ENCODE data around the gene DMRTB1. TPM values are rescaled to one million over a fixed set of nuclear protein-coding genes. Genes with fewer than 3 reads are reported as not detected.

Gene DMRTB1
- total RNA-seq, 1 experiment from 2014 or later: not detected

- TF ChIP-seq, protein P1, sequence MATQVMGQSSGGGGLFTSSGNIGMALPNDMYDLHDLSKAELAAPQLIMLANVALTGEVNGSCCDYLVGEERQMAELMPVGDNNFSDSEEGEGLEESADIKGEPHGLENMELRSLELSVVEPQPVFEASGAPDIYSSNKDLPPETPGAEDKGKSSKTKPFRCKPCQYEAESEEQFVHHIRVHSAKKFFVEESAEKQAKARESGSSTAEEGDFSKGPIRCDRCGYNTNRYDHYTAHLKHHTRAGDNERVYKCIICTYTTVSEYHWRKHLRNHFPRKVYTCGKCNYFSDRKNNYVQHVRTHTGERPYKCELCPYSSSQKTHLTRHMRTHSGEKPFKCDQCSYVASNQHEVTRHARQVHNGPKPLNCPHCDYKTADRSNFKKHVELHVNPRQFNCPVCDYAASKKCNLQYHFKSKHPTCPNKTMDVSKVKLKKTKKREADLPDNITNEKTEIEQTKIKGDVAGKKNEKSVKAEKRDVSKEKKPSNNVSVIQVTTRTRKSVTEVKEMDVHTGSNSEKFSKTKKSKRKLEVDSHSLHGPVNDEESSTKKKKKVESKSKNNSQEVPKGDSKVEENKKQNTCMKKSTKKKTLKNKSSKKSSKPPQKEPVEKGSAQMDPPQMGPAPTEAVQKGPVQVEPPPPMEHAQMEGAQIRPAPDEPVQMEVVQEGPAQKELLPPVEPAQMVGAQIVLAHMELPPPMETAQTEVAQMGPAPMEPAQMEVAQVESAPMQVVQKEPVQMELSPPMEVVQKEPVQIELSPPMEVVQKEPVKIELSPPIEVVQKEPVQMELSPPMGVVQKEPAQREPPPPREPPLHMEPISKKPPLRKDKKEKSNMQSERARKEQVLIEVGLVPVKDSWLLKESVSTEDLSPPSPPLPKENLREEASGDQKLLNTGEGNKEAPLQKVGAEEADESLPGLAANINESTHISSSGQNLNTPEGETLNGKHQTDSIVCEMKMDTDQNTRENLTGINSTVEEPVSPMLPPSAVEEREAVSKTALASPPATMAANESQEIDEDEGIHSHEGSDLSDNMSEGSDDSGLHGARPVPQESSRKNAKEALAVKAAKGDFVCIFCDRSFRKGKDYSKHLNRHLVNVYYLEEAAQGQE (IDR thresholded peaks at IDR 0.05; ENCODE audit: low read depth): no peak
- no peak for TF ChIP-seq TCF7L2 (IDR thresholded peaks at IDR 0.05; ENCODE audit: borderline replicate concordance, extremely low read depth, insufficient read depth, insufficient read length)
- TF ChIP-seq RAD21 (IDR thresholded peaks at IDR 0.05; ENCODE audit: low read depth): no peak
- TF ChIP-seq EZH2phosphoT487 (IDR thresholded peaks at IDR 0.05; ENCODE audit: borderline replicate concordance): no peak
- no peak for TF ChIP-seq CBX3 (IDR thresholded peaks at IDR 0.05; ENCODE audit: low read depth)
- TF ChIP-seq JUND (IDR thresholded peaks at IDR 0.05): no peak
- TF ChIP-seq SRF (IDR thresholded peaks at IDR 0.05; ENCODE audit: low read depth): no peak
- TF ChIP-seq ZNF274 (IDR thresholded peaks at IDR 0.05; ENCODE audit: low read depth, low read length): no peak
Observed at GRCh38 chr1:53440633-53441032, 18.6 kb upstream of the DMRTB1 start (continued).

GRCh38 chr1:53442299-53442698 lies 16.9 kb upstream of the DMRTB1 start:
- DNase-seq (ENCODE audit: low read depth, low spot score) (no peak), ATAC-seq (peak; percentile 60; the same call in 1 of the 2 replicates)
- no peaks in the 10 kb centered on the region for H4K20me1 ChIP-seq (ENCODE audit: insufficient read depth)
- ChIA-PET POLR2A (no interaction called here), RAD21 (ENCODE audit: low non-redundant PET in 1 of 2, low total read pairs in 2 of 2, uncharacterized antibody in 2 of 2, unreplicated experiment in 2 of 2) (no interaction called here), CTCF (interaction anchor here (0.7 to 1.3 kb wide), 2 partner anchors 10 to 556 kb away, joined by 3 read pairs; no protein-coding TSS in a partner anchor)
- no peak overlapping the region; the same call in 1 of the 2 replicates for H3K4me2 ChIP-seq (ENCODE audit: low read length)
- H2AFZ ChIP-seq (ENCODE audit: low read depth, low read length, poor library complexity, severe bottlenecking): peak overlapping the region; percentile 80
- H3K9me3 ChIP-seq (ENCODE audit: control insufficient read depth in 1 of 2, insufficient read depth in 1 of 2, low read depth in 1 of 2, low read length in 2 of 2): peaks cover 0 to 3% of the 10 kb centered on the region in 2 experiments; a peak in 1 of 4 replicates
- intact Hi-C loops (cut with micrococcal nuclease): no loop called here
- no peak overlapping the region for H3K4me3 ChIP-seq (replicated peaks in 1 of 2; ENCODE audit: low read depth in 1 of 2, low read length in 2 of 2)
- H3K27me3 ChIP-seq (ENCODE audit: insufficient read depth, low read length): no peaks in the 10 kb centered on the region
- no peak overlapping the region for H3K9ac ChIP-seq (ENCODE audit: low read length)
- H3K79me2 ChIP-seq (ENCODE audit: insufficient read depth, low read length): no peaks in the 10 kb centered on the region
- BruUV-seq (replicated peaks): no TSS peak
- H3K4me1 ChIP-seq (ENCODE audit: control insufficient read depth in 1 of 2, insufficient read depth in 2 of 2, low read length in 2 of 2): peaks cover 0 to 5% of the 10 kb centered on the region in 2 experiments; a peak in 2 of 4 replicates
- no peaks in the 10 kb centered on the region for H3K9me2 ChIP-seq (ENCODE audit: insufficient read depth)
- H3K27ac ChIP-seq (ENCODE audit: low read depth, low read length): no peak overlapping the region
- H3K36me3 ChIP-seq (ENCODE audit: control insufficient read depth in 1 of 2, insufficient read depth in 2 of 2, low read length in 2 of 2): no peaks in the 10 kb centered on the region
- TF ChIP-seq CTCF (IDR thresholded peaks at IDR 0.05 in 2 of 3, conservative IDR thresholded peaks at IDR 0.05 in 1 of 3; ENCODE audit: borderline replicate concordance in 1 of 3, insufficient read depth in 1 of 3, low read depth in 2 of 3, low read length in 2 of 3): no peak
- no peak for TF ChIP-seq TCF7L2 (IDR thresholded peaks at IDR 0.05; ENCODE audit: borderline replicate concordance, extremely low read depth, insufficient read depth, insufficient read length)
- no peak for TF ChIP-seq ZNF274 (IDR thresholded peaks at IDR 0.05; ENCODE audit: low read depth, low read length)
- no peak for TF ChIP-seq ZBTB33 (IDR thresholded peaks at IDR 0.05; ENCODE audit: extremely low read depth, insufficient replicate concordance, low read length)
- TF ChIP-seq, protein P1 (IDR thresholded peaks at IDR 0.05; ENCODE audit: low read depth): no peak
- no peak for TF ChIP-seq POLR2AphosphoS5 (IDR thresholded peaks at IDR 0.05; ENCODE audit: low read depth, low read length)
- no peak for TF ChIP-seq CBX3 (IDR thresholded peaks at IDR 0.05; ENCODE audit: low read depth)
- TF ChIP-seq JUND (IDR thresholded peaks at IDR 0.05): no peak
- no peak for TF ChIP-seq RAD21 (IDR thresholded peaks at IDR 0.05; ENCODE audit: low read depth)
